ENCODE data around the gene SNX5.

DNA sequence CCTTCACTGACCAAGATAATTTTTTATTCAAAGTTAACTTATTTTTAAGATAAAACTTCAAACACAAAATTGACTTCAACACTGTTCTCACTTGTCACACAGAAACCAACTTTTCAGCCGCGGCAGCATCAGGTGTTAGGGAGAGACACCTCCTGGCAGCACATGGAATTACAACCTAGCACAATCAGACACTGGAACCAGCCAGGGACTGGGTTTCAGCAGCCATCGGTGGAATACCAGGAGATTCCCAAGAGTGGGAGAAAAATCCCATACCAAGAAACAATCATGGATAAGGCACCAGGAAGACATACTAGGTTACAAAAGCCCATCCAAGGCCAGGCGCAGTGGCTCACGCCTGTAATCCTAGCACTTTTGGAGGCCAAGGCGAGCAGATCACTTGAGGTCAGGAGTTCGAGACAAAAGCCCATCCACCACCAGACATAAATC lies 70.0 kb downstream of the SNX5 start:
- peak; percentile 25 for TF ChIP-seq YY1 (IDR thresholded peaks at IDR 0.05; ENCODE audit: insufficient read depth, insufficient replicate concordance, low read depth, low read length)
- no peak for TF ChIP-seq TARDBP (CRISPR knock-in tag; IDR thresholded peaks at IDR 0.05)
- TF ChIP-seq, protein P1, sequence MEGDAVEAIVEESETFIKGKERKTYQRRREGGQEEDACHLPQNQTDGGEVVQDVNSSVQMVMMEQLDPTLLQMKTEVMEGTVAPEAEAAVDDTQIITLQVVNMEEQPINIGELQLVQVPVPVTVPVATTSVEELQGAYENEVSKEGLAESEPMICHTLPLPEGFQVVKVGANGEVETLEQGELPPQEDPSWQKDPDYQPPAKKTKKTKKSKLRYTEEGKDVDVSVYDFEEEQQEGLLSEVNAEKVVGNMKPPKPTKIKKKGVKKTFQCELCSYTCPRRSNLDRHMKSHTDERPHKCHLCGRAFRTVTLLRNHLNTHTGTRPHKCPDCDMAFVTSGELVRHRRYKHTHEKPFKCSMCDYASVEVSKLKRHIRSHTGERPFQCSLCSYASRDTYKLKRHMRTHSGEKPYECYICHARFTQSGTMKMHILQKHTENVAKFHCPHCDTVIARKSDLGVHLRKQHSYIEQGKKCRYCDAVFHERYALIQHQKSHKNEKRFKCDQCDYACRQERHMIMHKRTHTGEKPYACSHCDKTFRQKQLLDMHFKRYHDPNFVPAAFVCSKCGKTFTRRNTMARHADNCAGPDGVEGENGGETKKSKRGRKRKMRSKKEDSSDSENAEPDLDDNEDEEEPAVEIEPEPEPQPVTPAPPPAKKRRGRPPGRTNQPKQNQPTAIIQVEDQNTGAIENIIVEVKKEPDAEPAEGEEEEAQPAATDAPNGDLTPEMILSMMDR (CRISPR knock-in tag; IDR thresholded peaks at IDR 0.05): peak; percentile 98
- no peak for TF ChIP-seq ZMYM2 (CRISPR knock-in tag; IDR thresholded peaks at IDR 0.05)
- no peak for TF ChIP-seq TCF12 (IDR thresholded peaks at IDR 0.05)
- TF ChIP-seq TCF12 (CRISPR knock-in tag; IDR thresholded peaks at IDR 0.05): no peak
- no peak for TF ChIP-seq FOXK2 (IDR thresholded peaks at IDR 0.05)
- TF ChIP-seq, protein P2, sequence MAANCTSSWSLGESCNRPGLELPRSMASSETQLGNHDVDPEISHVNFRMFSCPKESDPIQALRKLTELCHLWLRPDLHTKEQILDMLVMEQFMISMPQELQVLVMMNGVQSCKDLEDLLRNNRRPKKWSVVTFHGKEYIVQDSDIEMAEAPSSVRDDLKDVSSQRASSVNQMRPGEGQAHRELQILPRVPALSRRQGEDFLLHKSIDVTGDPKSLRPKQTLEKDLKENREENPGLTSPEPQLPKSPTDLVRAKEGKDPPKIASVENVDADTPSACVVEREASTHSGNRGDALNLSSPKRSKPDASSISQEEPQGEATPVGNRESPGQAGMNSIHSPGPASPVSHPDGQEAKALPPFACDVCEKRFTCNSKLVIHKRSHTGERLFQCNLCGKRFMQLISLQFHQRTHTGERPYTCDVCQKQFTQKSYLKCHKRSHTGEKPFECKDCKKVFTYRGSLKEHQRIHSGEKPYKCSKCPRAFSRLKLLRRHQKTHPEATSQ (CRISPR knock-in tag; IDR thresholded peaks at IDR 0.05; ENCODE audit: borderline replicate concordance): no peak
- TF ChIP-seq, protein P3, sequence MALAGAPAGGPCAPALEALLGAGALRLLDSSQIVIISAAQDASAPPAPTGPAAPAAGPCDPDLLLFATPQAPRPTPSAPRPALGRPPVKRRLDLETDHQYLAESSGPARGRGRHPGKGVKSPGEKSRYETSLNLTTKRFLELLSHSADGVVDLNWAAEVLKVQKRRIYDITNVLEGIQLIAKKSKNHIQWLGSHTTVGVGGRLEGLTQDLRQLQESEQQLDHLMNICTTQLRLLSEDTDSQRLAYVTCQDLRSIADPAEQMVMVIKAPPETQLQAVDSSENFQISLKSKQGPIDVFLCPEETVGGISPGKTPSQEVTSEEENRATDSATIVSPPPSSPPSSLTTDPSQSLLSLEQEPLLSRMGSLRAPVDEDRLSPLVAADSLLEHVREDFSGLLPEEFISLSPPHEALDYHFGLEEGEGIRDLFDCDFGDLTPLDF (CRISPR knock-in tag; IDR thresholded peaks at IDR 0.05): no peak
